ENCODE measurements around the gene PPDPF. TPM values are rescaled to one million over a fixed set of nuclear protein-coding genes. Genes with fewer than 3 reads are reported as not detected.
"Not testable (repeated sequence)": the region's sequence is repeated elsewhere in the genome, so short reads cannot be mapped to it uniquely, and the experiment has no call there.

The PPDPF gene
- total and polyA plus RNA-seq, 2 of the 8 experiments (the other 6 are each of a cell fraction or from before 2014, with no cell fraction given): 30.5 to 138 TPM

- TF ChIP-seq SRF (IDR thresholded peaks at IDR 0.05; ENCODE audit: low read depth, low read length) (no peak), RAD21 (IDR thresholded peaks at IDR 0.05 in 1 of 2, conservative IDR thresholded peaks at IDR 0.05 in 1 of 2; ENCODE audit: low read depth in 2 of 2, low read length in 2 of 2) (no peak), HDAC2 (IDR thresholded peaks at IDR 0.05; ENCODE audit: borderline replicate concordance in 1 of 2, low read depth in 2 of 2, low read length in 2 of 2) (no peak), KDM1A (IDR thresholded peaks at IDR 0.05; ENCODE audit: borderline replicate concordance, low read length) (no peak), SP2 (IDR thresholded peaks at IDR 0.05; ENCODE audit: low read length) (no peak), RFX5 (IDR thresholded peaks at IDR 0.05; ENCODE audit: borderline replicate concordance, low read depth, low read length) (no peak), TAF1 (IDR thresholded peaks at IDR 0.05; ENCODE audit: low read depth, low read length) (no peak), RNF2 (IDR thresholded peaks at IDR 0.05; ENCODE audit: borderline replicate concordance, low read depth, low read length, missing control alignments, poor library complexity, severe bottlenecking) (no peak)
Observed at GRCh38 chr20:63570281-63571086, 49.9 kb downstream of the PPDPF start (continued).

- H2AFZ ChIP-seq (ENCODE audit: low read length); H3K79me2 ChIP-seq (ENCODE audit: control insufficient read depth in 1 of 2, insufficient read depth in 2 of 2, low read length in 2 of 2); H3K27ac ChIP-seq (ENCODE audit: low read depth, low read length); H2BK20ac ChIP-seq (ENCODE audit: low read length); POLR2A ChIA-PET (ENCODE audit: partially characterized antibody); H3K23ac ChIP-seq (ENCODE audit: insufficient read length); H2BK5ac ChIP-seq (ENCODE audit: low read depth, low read length); H4K8ac ChIP-seq (ENCODE audit: extremely low read depth, insufficient read depth, low read length); H4K91ac ChIP-seq (replicated peaks; ENCODE audit: insufficient read length, low read length); H3K79me1 ChIP-seq (ENCODE audit: low read depth, low read length); H2BK15ac ChIP-seq (ENCODE audit: low read length); H2BK120ac ChIP-seq (replicated peaks; ENCODE audit: low read depth, low read length); H3K4me1 ChIP-seq (replicated peaks in 1 of 4; ENCODE audit: control insufficient read depth in 3 of 4, insufficient read depth in 4 of 4, low read length in 3 of 4); H4K5ac ChIP-seq (ENCODE audit: insufficient read length, low read depth, low read length); H3K9ac ChIP-seq (replicated peaks in 1 of 4; ENCODE audit: extremely low read depth in 1 of 4, low read depth in 3 of 4, low read length in 3 of 4); H4K20me1 ChIP-seq (replicated peaks in 1 of 2; ENCODE audit: control insufficient read depth in 1 of 2, insufficient read depth in 2 of 2, low read length in 2 of 2); H3K4me2 ChIP-seq (ENCODE audit: insufficient read depth in 1 of 2, low read depth in 2 of 2, low read length in 2 of 2); H3K14ac ChIP-seq (ENCODE audit: insufficient read length); H3K23me2 ChIP-seq (ENCODE audit: low read depth, low read length); H3K56ac ChIP-seq (replicated peaks; ENCODE audit: insufficient read length, low read depth, low read length); FAIRE-seq; H3K36me3 ChIP-seq (ENCODE audit: control insufficient read depth in 2 of 4, insufficient read depth in 4 of 4, low read length in 3 of 4); H3K18ac ChIP-seq (ENCODE audit: extremely low read depth, low read length); H2BK12ac ChIP-seq (ENCODE audit: low read depth, low read length); H3K9me3 ChIP-seq (ENCODE audit: insufficient read depth in 2 of 2, low read depth in 1 of 2, low read length in 1 of 2); H3K4me3 ChIP-seq (ENCODE audit: extremely low read depth in 1 of 4, insufficient read depth in 2 of 4, low read depth in 3 of 4, low read length in 4 of 4); H3K4ac ChIP-seq (replicated peaks; ENCODE audit: insufficient read length, low read depth, low read length); H3K27me3 ChIP-seq (replicated peaks in 1 of 4; ENCODE audit: control insufficient read depth in 3 of 4, extremely low read depth in 1 of 4, insufficient read depth in 3 of 4, low read length in 3 of 4); H2AK5ac ChIP-seq (ENCODE audit: low read depth, low read length); DNase-seq (ENCODE audit: low read depth in 1 of 2, low spot score in 2 of 2): not testable (repeated sequence)
- WGBS, 2 experiments (ENCODE audit: extremely low coverage in 1 of 2, insufficient coverage in 1 of 2, insufficient read length in 1 of 2, insufficient replicate concordance in 2 of 2, low coverage in 1 of 2, low lambda C conversion rate in 2 of 2, missing lambda C conversion rate in 1 of 2): 72% methylated on average over 8 of the region's 11 CpGs; no CpG with 5 or more reads in 1 of the 2 experiments
- CTCF ChIA-PET (ENCODE audit: partially characterized antibody): interaction anchor here (1.2 to 3.2 kb wide), 3 partner anchors 12 to 420 kb away, joined by 4 to 20 read pairs (median 10); partner anchors contain the start of gene PTK6
Observed at GRCh38 chr20:63571087-63571478, 50.5 kb downstream of the PPDPF start.

Data from H1 (cell line).